Endothelial cell of umbilical vein (primary cell): ENCODE results near the gene CIBAR2. TPM values are rescaled to one million over a fixed set of nuclear protein-coding genes. Genes with fewer than 3 reads are reported as not detected.

Source experiments
- BruUV-seq: library from RNA; stranded (reverse); fragments of 400-500 nt; replicated peaks from 2 replicates; lab custom pipeline; 2021; lab: Mats Ljungman, UMichigan
- CTCF ChIA-PET: fragments of 300-600, 350-600 bp; sonication (Branson Sonifier 250); formaldehyde crosslinking; loops from one replicate; lab custom pipeline; 2021; ENCODE audit warnings: antibody characterized with exemption, inconsistent platforms; lab: Charles Lee
- POLR2A ChIA-PET: fragments of 300-600, 350-600 bp; sonication (Branson Sonifier 250); formaldehyde crosslinking; loops from one replicate; lab custom pipeline; 2021; ENCODE audit warnings: antibody characterized with exemption, inconsistent platforms; lab: Charles Lee
- DNase-seq: peaks from one replicate; pipeline ENCODE4 v3.0.0-alpha.2; 2011; ENCODE audit warnings: low read depth, low spot score
- FAIRE-seq: peaks from 2 replicates; lab custom pipeline; 2011; peaks lifted over from hg19 to GRCh38; lab: Jason Lieb, UNC
- H2AFZ ChIP-seq: 2 replicates; pipeline ENCODE4 v1.6.0; 2012; ENCODE audit warnings: low read depth, low read length, control low read depth, inconsistent platforms
- H3K27ac ChIP-seq: 2 replicates; pipeline ENCODE4 v1.5.1; 2011; ENCODE audit warnings: low read depth, mild to moderate bottlenecking, control low read depth, low read length, moderate library complexity; ENCODE audit not compliant: insufficient read depth
- H3K27me3 ChIP-seq, 2 experiments: 2 replicates each; pipeline versions ENCODE4 v1.6.0 to v1.6.1; 2011; ENCODE audit warnings: low read length in 2 of 2, mixed read lengths in 1 of 2; ENCODE audit not compliant: control insufficient read depth in 2 of 2, insufficient read depth in 2 of 2
- H3K36me3 ChIP-seq, 2 experiments: 2 replicates in 1 of 2; 3 replicates in 1 of 2; pipeline ENCODE4 v1.5.1; 2011; ENCODE audit warnings: low read length in 2 of 2, mild to moderate bottlenecking in 1 of 2, moderate library complexity in 1 of 2; ENCODE audit not compliant: control insufficient read depth in 2 of 2, insufficient read depth in 2 of 2; ENCODE audit errors: extremely low read depth in 1 of 2
- H3K4me1 ChIP-seq: 3 replicates; pipeline ENCODE4 v1.5.1; 2011; ENCODE audit warnings: mild to moderate bottlenecking, low read length; ENCODE audit not compliant: control insufficient read depth, insufficient read depth; ENCODE audit errors: extremely low read depth
- H3K4me2 ChIP-seq: 2 replicates; pipeline ENCODE4 v1.6.1; 2011; ENCODE audit warnings: low read length, control low read depth, mixed read lengths; ENCODE audit not compliant: insufficient read depth
- H3K4me3 ChIP-seq, 3 experiments: fragments of 200-600 bp in 1 of 3; sonication (generic), shearing (Covaris generic) in 1 of 3; replicated peaks in 1 of 3; 2 replicates each; pipeline ENCODE4 v1.5.1; 2011 to 2016; ENCODE audit warnings: control low read depth in 3 of 3, low read length in 3 of 3, mild to moderate bottlenecking in 2 of 3, inconsistent platforms in 1 of 3, low read depth in 1 of 3, moderate library complexity in 1 of 3; ENCODE audit not compliant: insufficient read depth in 1 of 3
- H3K79me2 ChIP-seq: 2 replicates; pipeline ENCODE4 v1.6.0; 2012; ENCODE audit warnings: low read length, inconsistent platforms; ENCODE audit not compliant: control insufficient read depth, insufficient read depth
- H3K9ac ChIP-seq: replicated peaks from 2 replicates; pipeline ENCODE3; 2011; ENCODE audit warnings: low read length, control low read depth; ENCODE audit not compliant: insufficient read depth; ENCODE audit errors: extremely low read depth
- H3K9me1 ChIP-seq: replicated peaks from 3 replicates; pipeline ENCODE4 v1.6.0; 2011; ENCODE audit warnings: mild to moderate bottlenecking, low read length; ENCODE audit not compliant: control insufficient read depth, insufficient read depth; ENCODE audit errors: extremely low read depth
- H3K9me3 ChIP-seq: replicated peaks from 2 replicates; pipeline ENCODE4 v1.5.1; 2012; ENCODE audit warnings: low read length, inconsistent platforms; ENCODE audit not compliant: control insufficient read depth, insufficient read depth
- H4K20me1 ChIP-seq: replicated peaks from 2 replicates; pipeline ENCODE3; 2011; ENCODE audit warnings: mild to moderate bottlenecking, low read length; ENCODE audit not compliant: control insufficient read depth, insufficient read depth; ENCODE audit errors: extremely low read depth
- CTCF ChIP-seq, 2 donors: IDR thresholded peaks; 1 replicate in 1 of 2; 2 replicates in 1 of 2; pipeline ENCODE4 v1.5.1; 2011; ENCODE audit warnings: low read length in 2 of 2, mild to moderate bottlenecking in 2 of 2, moderate library complexity in 2 of 2, control low read depth in 1 of 2, inconsistent platforms in 1 of 2, low read depth in 1 of 2; ENCODE audit not compliant: insufficient read depth in 1 of 2; ENCODE audit errors: extremely low read depth in 1 of 2
- EZH2 ChIP-seq: IDR thresholded peaks from 2 replicates; pipeline ENCODE4 v1.6.1; 2012; ENCODE audit warnings: borderline replicate concordance, low read depth, mild to moderate bottlenecking, moderate library complexity, low read length, inconsistent platforms; ENCODE audit not compliant: severe bottlenecking
- FOS ChIP-seq: IDR thresholded peaks from 2 replicates; pipeline ENCODE4 v1.6.1; 2011; ENCODE audit warnings: mild to moderate bottlenecking, low read length, moderate library complexity, borderline replicate concordance; ENCODE audit not compliant: insufficient read depth
- GATA2 ChIP-seq: IDR thresholded peaks from 2 replicates; pipeline ENCODE4 v1.7.0; 2011; ENCODE audit warnings: low read depth, mild to moderate bottlenecking, moderate library complexity, mixed read lengths, low read length; ENCODE audit not compliant: insufficient read length, insufficient read depth
- JUN ChIP-seq: IDR thresholded peaks from 2 replicates; pipeline ENCODE4 v1.6.1; 2011; ENCODE audit warnings: borderline replicate concordance, low read depth; ENCODE audit not compliant: insufficient read length, insufficient read depth
- MYC ChIP-seq: IDR thresholded peaks from one replicate; pipeline ENCODE4 v1.6.1; 2011; ENCODE audit warnings: mild to moderate bottlenecking, low read depth, low read length
- POLR2A ChIP-seq: IDR thresholded peaks from 2 replicates; pipeline ENCODE4 v1.6.1; 2012; ENCODE audit warnings: low read depth, mild to moderate bottlenecking, control low read depth, low read length
- POLR2AphosphoS5 ChIP-seq: IDR thresholded peaks from 2 replicates; pipeline ENCODE4 v1.6.1; 2012; ENCODE audit warnings: low read depth, mild to moderate bottlenecking, control low read depth, low read length, moderate library complexity; ENCODE audit not compliant: insufficient read depth
- dilution Hi-C: fragments of 300-500 bp; cut with MboI; formaldehyde crosslinking; loops from one replicate; pipeline ENCODE4 v1.15.0; 2019; ENCODE audit warnings: low sequenced_read_pairs; ENCODE audit not compliant: extremely low pct_ligation_motif_present
- intact Hi-C: fragments of 100-400 bp; cut with micrococcal nuclease; formaldehyde crosslinking; loops from one replicate; pipeline ENCODE4 v1.10.0; 2022
- polyA plus RNA-seq, 4 experiments: library from polyadenylated mRNA; depleted of rRNA in 3 of 4; stranded (reverse) in 3 of 4; unstranded in 1 of 4; fragments of >200 nt; gene quantifications; 2 replicates each; pipeline versions ENCODE4 v1.2.1 to v1.2.3, GENCODE V29; 2011 to 2012; ENCODE audit warnings: missing spikeins in 1 of 4
- total RNA-seq: library from RNA; stranded (reverse); gene quantifications from 2 replicates; pipeline ENCODE4 v1.2.3, GENCODE V29; 2021
- TF ChIP-seq, protein P1 (sequence below): IDR thresholded peaks from 2 replicates; pipeline ENCODE4 v1.6.1; 2011; ENCODE audit not compliant: insufficient read depth, insufficient read length

CIBAR2 gene
- total and polyA plus RNA-seq, 2 donors (not counting 3 experiments of a cell fraction or from before 2014, with no cell fraction given): 0.07 TPM; not detected in 1

DNA sequence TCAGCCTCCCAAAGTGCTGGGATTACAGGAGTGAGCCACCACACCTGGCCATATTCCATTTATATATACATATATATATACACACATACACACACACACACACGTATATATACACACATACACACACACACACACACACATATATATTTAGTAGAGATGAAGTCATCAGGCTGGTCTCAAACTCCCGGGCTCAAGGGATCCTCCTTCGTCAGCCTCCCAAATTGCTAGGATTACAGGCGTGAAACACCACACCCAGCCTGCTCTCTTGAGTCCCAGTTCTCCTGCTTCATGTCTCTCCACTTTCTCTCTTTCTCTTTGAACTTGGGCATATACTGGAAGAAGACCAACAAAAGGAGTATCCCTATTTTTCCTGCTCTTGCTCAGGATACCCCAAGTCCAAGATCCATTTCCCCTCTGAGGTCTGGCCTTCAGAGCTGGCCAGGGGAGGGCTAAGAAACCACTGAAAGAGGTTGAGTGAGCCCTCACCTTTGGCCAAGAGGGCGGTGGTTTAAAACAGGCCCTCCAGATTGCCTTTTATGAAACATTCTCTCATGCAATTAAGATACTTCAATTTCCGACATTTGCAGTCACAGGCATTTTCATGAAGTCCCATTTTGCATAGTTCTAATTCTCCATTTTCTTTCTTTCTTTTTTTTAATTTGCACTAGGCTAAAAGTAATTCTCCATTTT, 37.9 kb downstream of the CIBAR2 start:
- Histone ChIP-seq H3K9ac (no peak overlapping the region), H3K4me2 (no peak overlapping the region), H4K20me1 (no peaks in the 10 kb centered on the region), H3K79me2 (no peaks in the 10 kb centered on the region), H3K36me3 (no peaks in the 10 kb centered on the region), H2AFZ (no peak overlapping the region), H3K4me3 (no peak overlapping the region), H3K4me1 (no peaks in the 10 kb centered on the region), H3K27ac (no peak overlapping the region), H3K9me3 (no peaks in the 10 kb centered on the region), H3K27me3 (no peaks in the 10 kb centered on the region), H3K9me1 (no peaks in the 10 kb centered on the region)
- FAIRE-seq (no peak), DNase-seq (no peak)
- dilution Hi-C loops (no loop called here), intact Hi-C loops (no loop called here)
- POLR2A ChIA-PET: no interaction called here
- CTCF ChIA-PET: interaction anchor here (1.0 to 2.4 kb wide), 3 partner anchors 12 to 19 kb away, joined by 3 to 9 read pairs (median 9); no protein-coding TSS in a partner anchor
- TF ChIP-seq CTCF (IDR thresholded peaks at IDR 0.05; ENCODE audit: extremely low read depth in 1 of 2, insufficient read depth in 1 of 2, low read depth in 1 of 2, low read length in 2 of 2) (no peak), POLR2A (no peak), FOS (no peak), MYC (no peak), EZH2 (no peak), JUN (no peak), POLR2AphosphoS5 (no peak), GATA2 (no peak)
- TF ChIP-seq, protein P1, sequence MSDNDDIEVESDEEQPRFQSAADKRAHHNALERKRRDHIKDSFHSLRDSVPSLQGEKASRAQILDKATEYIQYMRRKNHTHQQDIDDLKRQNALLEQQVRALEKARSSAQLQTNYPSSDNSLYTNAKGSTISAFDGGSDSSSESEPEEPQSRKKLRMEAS: no peak
- no TSS peak for BruUV-seq
